Activated naive CD8-positive, alpha-beta T cell treated with anti-CD3 and anti-CD28 coated beads for 36 hours (primary cell): Measurements from ENCODE around the gene ACVR2A. TPM values are rescaled to one million over a fixed set of nuclear protein-coding genes. Genes with fewer than 3 reads are reported as not detected.
A peak's percentile ranks its signal among the peaks of the same experiment; 100 is the strongest.

Experiments used
- DNase-seq: peaks from one replicate; pipeline ENCODE4 v3.0.0; 2021
- H3K27ac Mint-ChIP-seq: one replicate; pipeline ENCODE4 v1.8.0; 2022; ENCODE audit warnings: mild to moderate bottlenecking, moderate library complexity, mixed read lengths
- H3K27me3 Mint-ChIP-seq: one replicate; pipeline ENCODE4 v1.8.0; 2022; ENCODE audit warnings: mild to moderate bottlenecking, mixed read lengths
- H3K36me3 Mint-ChIP-seq: one replicate; pipeline ENCODE4 v1.8.0; 2021; ENCODE audit warnings: mild to moderate bottlenecking, mixed read lengths
- H3K4me1 Mint-ChIP-seq: one replicate; pipeline ENCODE4 v1.8.0; 2021; ENCODE audit warnings: mixed read lengths
- H3K4me3 Mint-ChIP-seq: one replicate; pipeline ENCODE4 v1.8.0; 2022; ENCODE audit warnings: mild to moderate bottlenecking, moderate library complexity, mixed read lengths
- H3K9me3 Mint-ChIP-seq: one replicate; pipeline ENCODE4 v1.8.0; 2022; ENCODE audit warnings: mixed read lengths
- total RNA-seq, 2 experiments: library from RNA; stranded (reverse); gene quantifications; one replicate each; pipeline ENCODE4 v1.2.3, GENCODE V29; 2021

Gene ACVR2A
- total RNA-seq, 2 experiments from 2014 or later, result 1.6 to 1.9 TPM

GRCh38 chr2:147879846-147880245 is 35.0 kb downstream of the ACVR2A start:
- DNase-seq, result no peak
- no peak overlapping the region for H3K27ac Mint-ChIP-seq

GRCh38 chr2:147882631-147883030 is 37.8 kb downstream of the ACVR2A start:
- no peak for DNase-seq
- Mint-ChIP-seq H3K36me3 (no peaks in the 10 kb centered on the region), H3K9me3 (no peaks in the 10 kb centered on the region), H3K4me1 (peaks cover 16% of the 10 kb centered on the region), H3K27ac (no peak overlapping the region), H3K27me3 (no peaks in the 10 kb centered on the region), H3K4me3 (no peak overlapping the region)

More at GRCh38 chr2:147879846-147880245, 35.0 kb downstream of the ACVR2A start:
- H3K4me1 Mint-ChIP-seq, result peaks cover 15% of the 10 kb centered on the region
- H3K27me3 Mint-ChIP-seq, result no peaks in the 10 kb centered on the region
- H3K9me3 Mint-ChIP-seq, result no peaks in the 10 kb centered on the region
- H3K4me3 Mint-ChIP-seq, result no peak overlapping the region
- H3K36me3 Mint-ChIP-seq, result no peaks in the 10 kb centered on the region

- no peaks in the 10 kb centered on the region for H3K9me3 Mint-ChIP-seq
- no peaks in the 10 kb centered on the region for H3K27me3 Mint-ChIP-seq
- no peak for DNase-seq
- no peak overlapping the region for H3K4me3 Mint-ChIP-seq
- peaks cover 17% of the 10 kb centered on the region for H3K4me1 Mint-ChIP-seq
- H3K36me3 Mint-ChIP-seq, result no peaks in the 10 kb centered on the region
- no peak overlapping the region for H3K27ac Mint-ChIP-seq
Measured at GRCh38 chr2:147884830-147885229, 40.0 kb downstream of the ACVR2A start.

GRCh38 chr2:147886136-147886535 is 41.3 kb downstream of the ACVR2A start:
- Mint-ChIP-seq H3K36me3 (no peaks in the 10 kb centered on the region), H3K4me3 (no peak overlapping the region), H3K27ac (no peak overlapping the region), H3K27me3 (no peaks in the 10 kb centered on the region), H3K4me1 (peaks cover 14% of the 10 kb centered on the region), H3K9me3 (no peaks in the 10 kb centered on the region)
- no peak for DNase-seq

- H3K27me3 Mint-ChIP-seq, result no peaks in the 10 kb centered on the region
- H3K36me3 Mint-ChIP-seq, result no peaks in the 10 kb centered on the region
- H3K27ac Mint-ChIP-seq, result no peak overlapping the region
- DNase-seq, result no peak
- H3K4me3 Mint-ChIP-seq, result no peak overlapping the region
- H3K4me1 Mint-ChIP-seq, result peaks cover 15% of the 10 kb centered on the region
- no peaks in the 10 kb centered on the region for H3K9me3 Mint-ChIP-seq
Measured at GRCh38 chr2:147888680-147889079, 43.9 kb downstream of the ACVR2A start.

- peaks cover 2% of the 10 kb centered on the region for H3K4me1 Mint-ChIP-seq
- no peaks in the 10 kb centered on the region for H3K9me3 Mint-ChIP-seq
- peaks cover 10% of the 10 kb centered on the region for H3K36me3 Mint-ChIP-seq
- no peak overlapping the region for H3K4me3 Mint-ChIP-seq
- DNase-seq, result no peak
- H3K27me3 Mint-ChIP-seq, result no peaks in the 10 kb centered on the region
- no peak overlapping the region for H3K27ac Mint-ChIP-seq
Measured at GRCh38 chr2:147904051-147904450, 59.2 kb downstream of the ACVR2A start.

- Mint-ChIP-seq H3K36me3 (peaks cover 7% of the 10 kb centered on the region), H3K27ac (no peak overlapping the region), H3K4me3 (no peak overlapping the region), H3K4me1 (no peaks in the 10 kb centered on the region), H3K9me3 (no peaks in the 10 kb centered on the region), H3K27me3 (no peaks in the 10 kb centered on the region)
- DNase-seq, result no peak
Measured at GRCh38 chr2:147909178-147909577, 64.3 kb downstream of the ACVR2A start.

GRCh38 chr2:147910990-147911473 is 66.2 kb downstream of the ACVR2A start:
- no peaks in the 10 kb centered on the region for H3K9me3 Mint-ChIP-seq
- H3K36me3 Mint-ChIP-seq, result peaks cover 7% of the 10 kb centered on the region
- H3K27me3 Mint-ChIP-seq, result no peaks in the 10 kb centered on the region
- H3K4me1 Mint-ChIP-seq, result no peaks in the 10 kb centered on the region
- H3K27ac Mint-ChIP-seq, result no peak overlapping the region
- DNase-seq, result peak; percentile 0
- no peak overlapping the region for H3K4me3 Mint-ChIP-seq

GRCh38 chr2:147913701-147914480 is 69.1 kb downstream of the ACVR2A start:
- Mint-ChIP-seq H3K4me1 (no peaks in the 10 kb centered on the region), H3K27me3 (no peaks in the 10 kb centered on the region), H3K27ac (no peak overlapping the region), H3K4me3 (no peak overlapping the region), H3K9me3 (no peaks in the 10 kb centered on the region), H3K36me3 (no peaks in the 10 kb centered on the region)
- no peak for DNase-seq

- no peaks in the 10 kb centered on the region for H3K27me3 Mint-ChIP-seq
- H3K4me1 Mint-ChIP-seq, result no peaks in the 10 kb centered on the region
- no peak for DNase-seq
- peaks cover 2% of the 10 kb centered on the region for H3K36me3 Mint-ChIP-seq
- no peak overlapping the region for H3K4me3 Mint-ChIP-seq
- no peak overlapping the region for H3K27ac Mint-ChIP-seq
- H3K9me3 Mint-ChIP-seq, result no peaks in the 10 kb centered on the region
Measured at GRCh38 chr2:147916067-147916466, 71.2 kb downstream of the ACVR2A start.

GRCh38 chr2:147916723-147917122 is 71.9 kb downstream of the ACVR2A start:
- no peaks in the 10 kb centered on the region for H3K4me1 Mint-ChIP-seq
- H3K36me3 Mint-ChIP-seq, result peaks cover 2% of the 10 kb centered on the region
- H3K27me3 Mint-ChIP-seq, result no peaks in the 10 kb centered on the region
- DNase-seq, result no peak
- H3K9me3 Mint-ChIP-seq, result no peaks in the 10 kb centered on the region
- no peak overlapping the region for H3K4me3 Mint-ChIP-seq
- no peak overlapping the region for H3K27ac Mint-ChIP-seq

GRCh38 chr2:147917161-147917560 is 72.3 kb downstream of the ACVR2A start:
- H3K27ac Mint-ChIP-seq, result no peak overlapping the region
- H3K4me3 Mint-ChIP-seq, result no peak overlapping the region
- H3K9me3 Mint-ChIP-seq, result no peaks in the 10 kb centered on the region
- no peaks in the 10 kb centered on the region for H3K27me3 Mint-ChIP-seq
- H3K36me3 Mint-ChIP-seq, result peaks cover 2% of the 10 kb centered on the region
- H3K4me1 Mint-ChIP-seq, result no peaks in the 10 kb centered on the region
- DNase-seq, result no peak

- H3K36me3 Mint-ChIP-seq, result peaks cover 2% of the 10 kb centered on the region
- H3K9me3 Mint-ChIP-seq, result no peaks in the 10 kb centered on the region
- H3K4me1 Mint-ChIP-seq, result peaks cover 7% of the 10 kb centered on the region
- no peak overlapping the region for H3K27ac Mint-ChIP-seq
- H3K4me3 Mint-ChIP-seq, result no peak overlapping the region
- no peaks in the 10 kb centered on the region for H3K27me3 Mint-ChIP-seq
- DNase-seq, result no peak
Measured at GRCh38 chr2:147923846-147924245, 79.0 kb downstream of the ACVR2A start.

- DNase-seq, result no peak
- no peak overlapping the region for H3K27ac Mint-ChIP-seq
- H3K9me3 Mint-ChIP-seq, result no peaks in the 10 kb centered on the region
- no peaks in the 10 kb centered on the region for H3K27me3 Mint-ChIP-seq
- H3K4me1 Mint-ChIP-seq, result peaks cover 7% of the 10 kb centered on the region
- H3K4me3 Mint-ChIP-seq, result no peak overlapping the region
- peaks cover 2% of the 10 kb centered on the region for H3K36me3 Mint-ChIP-seq
Measured at GRCh38 chr2:147924647-147925046, 79.8 kb downstream of the ACVR2A start.

GRCh38 chr2:147925886-147926285 is 81.1 kb downstream of the ACVR2A start:
- peaks cover 7% of the 10 kb centered on the region for H3K4me1 Mint-ChIP-seq
- no peaks in the 10 kb centered on the region for H3K36me3 Mint-ChIP-seq
- H3K27me3 Mint-ChIP-seq, result no peaks in the 10 kb centered on the region
- H3K9me3 Mint-ChIP-seq, result no peaks in the 10 kb centered on the region
- no peak overlapping the region for H3K4me3 Mint-ChIP-seq
- no peak for DNase-seq
- H3K27ac Mint-ChIP-seq, result no peak overlapping the region

- Mint-ChIP-seq H3K9me3 (no peaks in the 10 kb centered on the region), H3K27me3 (no peaks in the 10 kb centered on the region), H3K4me3 (no peak overlapping the region), H3K36me3 (peaks cover 4% of the 10 kb centered on the region), H3K27ac (no peak overlapping the region), H3K4me1 (peaks cover 7% of the 10 kb centered on the region)
- no peak for DNase-seq
Measured at GRCh38 chr2:147927053-147927588, 82.3 kb downstream of the ACVR2A start.
